DOHH2 (cell line): Measurements from ENCODE around the gene KIF16B.
A peak's percentile ranks its signal among the peaks of the same experiment; 100 is the strongest.

Experiments
- H3F3A ChIP-seq: fragments of 200-600 bp; sonication (generic), shearing (Covaris generic); 2 replicates; pipeline ENCODE4 v1.6.0; 2016; ENCODE audit warnings: antibody characterized with exemption, mild to moderate bottlenecking; ENCODE audit not compliant: control insufficient read depth, insufficient read depth
- H3K27ac ChIP-seq: fragments of 200-600 bp; sonication (generic); 2 replicates; pipeline ENCODE4 v1.5.1; 2014; ENCODE audit warnings: low read depth, mild to moderate bottlenecking, low read length, moderate library complexity
- H3K27me3 ChIP-seq: fragments of 200-600 bp; sonication (generic); 2 replicates; pipeline ENCODE4 v1.6.1; 2014; ENCODE audit warnings: mild to moderate bottlenecking, low read length, mixed read lengths; ENCODE audit not compliant: control insufficient read depth
- H3K36me3 ChIP-seq: fragments of 200-600 bp; sonication (generic); 2 replicates; pipeline ENCODE4 v1.6.1; 2014; ENCODE audit warnings: mild to moderate bottlenecking, low read length, moderate library complexity, mixed read lengths; ENCODE audit not compliant: control insufficient read depth
- H3K4me1 ChIP-seq: fragments of 200-600 bp; sonication (generic); 2 replicates; pipeline ENCODE4 v1.6.1; 2014; ENCODE audit warnings: mild to moderate bottlenecking, low read length, mixed read lengths; ENCODE audit not compliant: control insufficient read depth
- H3K4me2 ChIP-seq: fragments of 200-600 bp; sonication (generic); 2 replicates; pipeline ENCODE4 v1.6.0; 2014; ENCODE audit warnings: mild to moderate bottlenecking, low read length, moderate library complexity
- H3K4me3 ChIP-seq: fragments of 200-600 bp; sonication (generic); 2 replicates; pipeline ENCODE4 v1.5.1; 2014; ENCODE audit warnings: mild to moderate bottlenecking, low read length, mixed read lengths
- H3K79me2 ChIP-seq: fragments of 200-600 bp; sonication (generic); 2 replicates; pipeline ENCODE4 v1.6.1; 2014; ENCODE audit warnings: mild to moderate bottlenecking, low read length, mixed read lengths; ENCODE audit not compliant: control insufficient read depth
- H3K9me2 ChIP-seq: fragments of 200-600 bp; sonication (generic); replicated peaks from 2 replicates; pipeline ENCODE4 v1.6.1; 2014; ENCODE audit warnings: mild to moderate bottlenecking, low read length, mixed read lengths; ENCODE audit not compliant: control insufficient read depth
- H3K9me3 ChIP-seq: fragments of 200-600 bp; sonication (generic); 2 replicates; pipeline ENCODE4 v1.6.1; 2014; ENCODE audit warnings: antibody characterized with exemption, low read length, mixed read lengths; ENCODE audit not compliant: control insufficient read depth, insufficient read depth
- H4K20me1 ChIP-seq: fragments of 200-600 bp; sonication (generic); 2 replicates; pipeline ENCODE4 v1.6.0; 2014; ENCODE audit warnings: low read depth, mild to moderate bottlenecking, antibody characterized with exemption, low read length, moderate library complexity; ENCODE audit not compliant: control insufficient read depth, insufficient read depth
- CTCF ChIP-seq: fragments of 200-600 bp; sonication (generic); IDR thresholded peaks from one replicate; pipeline ENCODE4 v1.5.1; 2014; ENCODE audit warnings: antibody characterized with exemption, mild to moderate bottlenecking, low read depth, low read length; ENCODE audit not compliant: poor library complexity, severe bottlenecking
- EZH2phosphoT487 ChIP-seq: fragments of 200-600 bp; sonication (generic); IDR thresholded peaks from 2 replicates; pipeline ENCODE4 v1.6.1; 2017; ENCODE audit warnings: borderline replicate concordance, mild to moderate bottlenecking, antibody characterized with exemption, low read length, moderate library complexity, mixed read lengths

The KIF16B gene

GRCh38 chr20:16576219-16576618 lies 3.0 kb upstream of the KIF16B start:
- H3K4me3 ChIP-seq = peak overlapping the region; percentile 82
- H3K4me1 ChIP-seq = peaks cover 31% of the 10 kb centered on the region
- H3F3A ChIP-seq = 0 out of 2 replicates have a peak, but pooled peaks cover 3% of the 10 kb centered on the region
- H3K27ac ChIP-seq = no peak overlapping the region
- no peaks in the 10 kb centered on the region for H3K27me3 ChIP-seq
- H3K36me3 ChIP-seq = no peaks in the 10 kb centered on the region
- no peaks in the 10 kb centered on the region for H3K9me2 ChIP-seq
- TF ChIP-seq CTCF = no peak
- TF ChIP-seq EZH2phosphoT487 = no peak
- no peaks in the 10 kb centered on the region for H3K9me3 ChIP-seq
- peaks cover 24% of the 10 kb centered on the region for H3K79me2 ChIP-seq
- peak overlapping the region; percentile 96 for H3K4me2 ChIP-seq
- H4K20me1 ChIP-seq = no peaks in the 10 kb centered on the region

- Histone ChIP-seq H3K9me3 (no peaks in the 10 kb centered on the region), H3K79me2 (peaks cover 30% of the 10 kb centered on the region), H3K4me1 (peaks cover 31% of the 10 kb centered on the region), H3K4me3 (peak overlapping the region; percentile 82), H4K20me1 (no peaks in the 10 kb centered on the region), H3K9me2 (no peaks in the 10 kb centered on the region), H3F3A (0 out of 2 replicates have a peak, but pooled peaks cover 3% of the 10 kb centered on the region), H3K27me3 (no peaks in the 10 kb centered on the region), H3K4me2 (peak overlapping the region; percentile 96), H3K36me3 (no peaks in the 10 kb centered on the region), H3K27ac (peak overlapping the region; percentile 44)
- TF ChIP-seq CTCF = no peak
- TF ChIP-seq EZH2phosphoT487 = no peak
Measured at GRCh38 chr20:16575390-16576140, 2.3 kb upstream of the KIF16B start.

GRCh38 chr20:16574656-16575355 lies 1.6 kb upstream of the KIF16B start:
- Histone ChIP-seq H3K9me3 (no peaks in the 10 kb centered on the region), H3K4me1 (peaks cover 31% of the 10 kb centered on the region), H3K4me2 (peak overlapping the region; percentile 96), H3K27ac (peak overlapping the region; percentile 44), H3K4me3 (peak overlapping the region; percentile 82), H4K20me1 (no peaks in the 10 kb centered on the region), H3F3A (0 out of 2 replicates have a peak, but pooled peaks cover 3% of the 10 kb centered on the region), H3K9me2 (no peaks in the 10 kb centered on the region), H3K36me3 (no peaks in the 10 kb centered on the region), H3K79me2 (peaks cover 31% of the 10 kb centered on the region), H3K27me3 (no peaks in the 10 kb centered on the region)
- TF ChIP-seq EZH2phosphoT487 = no peak
- TF ChIP-seq CTCF = no peak
